HCT116 (cell line): ENCODE data around the gene BNIP5. TPM values are rescaled to one million over a fixed set of nuclear protein-coding genes. Genes with fewer than 3 reads are reported as not detected.

Source experiments
- ATAC-seq: fragments of 200-7000 bp; cut with Tn5 transposase; 2 replicates; pipeline ENCODE4 v1.9.1; 2020; ENCODE audit warnings: mild to moderate bottlenecking, moderate library complexity
- BruUV-seq: library from RNA; stranded (reverse); fragments of 400-500 nt; replicated peaks from 2 replicates; lab custom pipeline; 2021; lab: Mats Ljungman, UMichigan
- CTCF ChIA-PET: fragments of 300-600 bp; sonication (Branson Sonifier 250); formaldehyde crosslinking; loops from one replicate; lab custom pipeline; 2021; ENCODE audit warnings: antibody characterized with exemption; lab: Charles Lee
- POLR2A ChIA-PET: fragments of 300-600, 350-600 bp; sonication (Branson Sonifier 250); formaldehyde crosslinking; loops from one replicate; lab custom pipeline; 2021; ENCODE audit warnings: antibody characterized with exemption; lab: Charles Lee
- RAD21 ChIA-PET, 2 experiments: fragments of 300-600 bp; sonication (Branson Sonifier 250); formaldehyde crosslinking; loops; one replicate each; lab custom pipeline; 2023; ENCODE audit warnings: low total read pairs in 2 of 2; ENCODE audit not compliant: uncharacterized antibody in 2 of 2, unreplicated experiment in 2 of 2, low non-redundant PET in 1 of 2; lab: Charles Lee
- DNase-seq: peaks from one replicate; pipeline ENCODE4 v3.0.0-alpha.2; 2010; ENCODE audit warnings: low read depth, low spot score
- H2AFZ ChIP-seq: fragments of 200-600 bp; shearing (Covaris generic), sonication (generic); 2 replicates; pipeline ENCODE4 v1.6.1; 2017; ENCODE audit warnings: low read depth, mixed run types, mixed read lengths, antibody characterized with exemption, low read length; ENCODE audit not compliant: poor library complexity, severe bottlenecking
- H3K27ac ChIP-seq: 2 replicates; pipeline ENCODE4 v1.5.1; 2012; ENCODE audit warnings: low read depth, low read length
- H3K27me3 ChIP-seq: fragments of 200-600 bp; sonication (generic); 2 replicates; pipeline ENCODE4 v1.6.1; 2016; ENCODE audit warnings: mixed run types, low read length, mixed read lengths; ENCODE audit not compliant: insufficient read depth
- H3K36me3 ChIP-seq, 2 experiments: fragments of 200-500 bp in 1 of 2; fragments of 200-600 bp in 1 of 2; sonication (Bioruptor generic) in 1 of 2; sonication (generic) in 1 of 2; 2 replicates each; pipeline versions ENCODE4 v1.5.1 to v1.6.1; 2014 to 2016; ENCODE audit warnings: low read length in 2 of 2, inconsistent platforms in 1 of 2, mixed read lengths in 1 of 2, mixed run types in 1 of 2; ENCODE audit not compliant: insufficient read depth in 2 of 2, control insufficient read depth in 1 of 2
- H3K4me1 ChIP-seq, 2 experiments: fragments of 200-600 bp in 1 of 2; sonication (generic) in 1 of 2; 2 replicates each; pipeline versions ENCODE4 v1.5.1 to v1.6.1; 2012 to 2017; ENCODE audit warnings: low read length in 2 of 2, inconsistent platforms in 1 of 2, mild to moderate bottlenecking in 1 of 2, mixed read lengths in 1 of 2, mixed run types in 1 of 2, moderate library complexity in 1 of 2; ENCODE audit not compliant: insufficient read depth in 2 of 2, control insufficient read depth in 1 of 2
- H3K4me2 ChIP-seq: fragments of 200-600 bp; sonication (generic); 2 replicates; pipeline ENCODE4 v1.6.1; 2017; ENCODE audit warnings: mixed run types, low read length, mixed read lengths
- H3K4me3 ChIP-seq, 2 experiments: fragments of 200-600 bp in 1 of 2; sonication (generic) in 1 of 2; replicated peaks in 1 of 2; 2 replicates each; pipeline ENCODE4 v1.5.1; 2011 to 2016; ENCODE audit warnings: low read length in 2 of 2, control low read depth in 1 of 2, low read depth in 1 of 2, mild to moderate bottlenecking in 1 of 2, mixed read lengths in 1 of 2, mixed run types in 1 of 2
- H3K79me2 ChIP-seq: fragments of 200-600 bp; sonication (generic); 2 replicates; pipeline ENCODE4 v1.6.1; 2017; ENCODE audit warnings: mild to moderate bottlenecking, mixed run types, low read length, moderate library complexity, mixed read lengths; ENCODE audit not compliant: insufficient read depth
- H3K9ac ChIP-seq: fragments of 200-600 bp; sonication (generic); 2 replicates; pipeline ENCODE4 v1.6.1; 2016; ENCODE audit warnings: low read length, mixed read lengths
- H3K9me2 ChIP-seq: fragments of 200-600 bp; sonication (generic), shearing (Covaris generic); 2 replicates; pipeline ENCODE4 v1.6.1; 2017; ENCODE audit warnings: mixed run types, mild to moderate bottlenecking, moderate library complexity; ENCODE audit not compliant: insufficient read depth
- H3K9me3 ChIP-seq, 2 experiments: fragments of 200-500 bp in 1 of 2; fragments of 200-600 bp in 1 of 2; sonication (Bioruptor generic) in 1 of 2; sonication (generic) in 1 of 2; 2 replicates each; pipeline ENCODE4 v1.6.1; 2014 to 2017; ENCODE audit warnings: low read length in 2 of 2, mixed read lengths in 2 of 2, inconsistent platforms in 1 of 2, low read depth in 1 of 2, mild to moderate bottlenecking in 1 of 2, mixed run types in 1 of 2, moderate library complexity in 1 of 2; ENCODE audit not compliant: control insufficient read depth in 1 of 2, insufficient read depth in 1 of 2
- H4K20me1 ChIP-seq: fragments of 200-600 bp; sonication (generic), shearing (Covaris generic); 2 replicates; pipeline ENCODE4 v1.6.1; 2017; ENCODE audit warnings: mixed run types, mild to moderate bottlenecking, moderate library complexity; ENCODE audit not compliant: insufficient read depth
- CBX3 ChIP-seq: IDR thresholded peaks from 2 replicates; pipeline ENCODE4 v1.6.1; 2012; ENCODE audit warnings: low read depth
- CEBPB ChIP-seq: IDR thresholded peaks from 2 replicates; pipeline ENCODE4 v1.6.1; 2012; ENCODE audit warnings: low read depth
- EGR1 ChIP-seq: IDR thresholded peaks from 2 replicates; pipeline ENCODE4 v1.6.1; 2012; ENCODE audit warnings: low read depth
- ELF1 ChIP-seq: IDR thresholded peaks from 2 replicates; pipeline ENCODE4 v1.6.1; 2012; ENCODE audit warnings: low read depth, borderline replicate concordance
- JUND ChIP-seq: IDR thresholded peaks from 2 replicates; pipeline ENCODE4 v1.6.1; 2012
- POLR2A ChIP-seq: IDR thresholded peaks from 2 replicates; pipeline ENCODE4 v1.7.0; 2011; ENCODE audit warnings: borderline replicate concordance; ENCODE audit not compliant: insufficient read depth, insufficient read length; ENCODE audit errors: extremely low read depth
- POLR2AphosphoS5 ChIP-seq: IDR thresholded peaks from 2 replicates; pipeline ENCODE4 v1.6.1; 2011; ENCODE audit warnings: mild to moderate bottlenecking, low read depth, low read length, moderate library complexity
- SIN3A ChIP-seq: IDR thresholded peaks from 2 replicates; pipeline ENCODE4 v1.6.1; 2012; ENCODE audit warnings: low read depth
- SP1 ChIP-seq: IDR thresholded peaks from 2 replicates; pipeline ENCODE4 v1.6.1; 2012; ENCODE audit warnings: low read depth
- TCF7L2 ChIP-seq: IDR thresholded peaks from 2 replicates; pipeline ENCODE4 v1.7.0; 2011; ENCODE audit warnings: borderline replicate concordance, inconsistent platforms; ENCODE audit not compliant: insufficient read depth, insufficient read length; ENCODE audit errors: extremely low read depth
- ZNF274 ChIP-seq: fragments of 200-500 bp; sonication (Bioruptor generic); IDR thresholded peaks from 2 replicates; pipeline ENCODE4 v1.6.1; 2014; ENCODE audit warnings: mild to moderate bottlenecking, low read depth, low read length, inconsistent platforms
- intact Hi-C: fragments of 100-400 bp; cut with micrococcal nuclease; formaldehyde crosslinking; loops from 2 replicates; pipeline ENCODE4 v1.10.0; 2022
- total RNA-seq: library from RNA; stranded (reverse); gene quantifications from one replicate; pipeline ENCODE4 v1.2.1, GENCODE V29; 2021; ENCODE audit not compliant: unreplicated experiment
- TF ChIP-seq, protein P1 (sequence below): IDR thresholded peaks from 2 replicates; pipeline ENCODE4 v1.6.1; 2012
- TF ChIP-seq, protein P2 (sequence below): IDR thresholded peaks from 2 replicates; pipeline ENCODE4 v1.6.1; 2012
- TF ChIP-seq, protein P3 (sequence below): IDR thresholded peaks from 2 replicates; pipeline ENCODE4 v1.6.1; 2011; ENCODE audit warnings: mild to moderate bottlenecking, low read length, moderate library complexity; ENCODE audit not compliant: insufficient replicate concordance; ENCODE audit errors: extremely low read depth

The BNIP5 gene
- total RNA-seq, 1 experiment from 2014 or later: not detected

DNA sequence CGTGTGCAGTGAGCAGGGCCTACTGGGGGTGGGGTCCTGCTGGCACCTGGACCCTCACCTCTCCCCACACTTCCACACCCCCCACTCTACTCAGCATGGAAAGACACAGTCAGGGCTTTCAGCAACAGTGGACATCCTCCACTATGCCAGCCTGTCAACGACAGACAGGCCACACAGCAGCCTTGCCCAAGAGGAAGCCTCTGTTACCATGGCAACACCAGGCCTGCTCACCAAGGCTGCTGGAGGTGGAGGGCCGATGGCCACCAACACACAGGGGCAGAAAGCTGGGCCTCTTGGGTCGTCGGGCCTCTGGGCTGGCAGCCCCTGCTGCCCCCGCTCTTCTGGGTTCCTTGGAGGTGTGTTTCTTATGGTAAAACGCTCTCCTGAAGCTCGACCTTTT is 13.6 kb downstream of the BNIP5 start:
- no peaks in the 10 kb centered on the region for H3K9me3 ChIP-seq
- no peak overlapping the region for H3K4me3 ChIP-seq
- ChIA-PET POLR2A (no interaction called here), RAD21 (no interaction called here), CTCF (no interaction called here)
- no peaks in the 10 kb centered on the region for H3K9me2 ChIP-seq
- TF ChIP-seq CBX3 (no peak), CEBPB (no peak), ELF1 (no peak), SP1 (no peak), ZNF274 (no peak), POLR2AphosphoS5 (no peak), EGR1 (no peak), POLR2A (no peak), JUND (no peak), TCF7L2 (no peak), SIN3A (no peak)
- TF ChIP-seq, protein P1, sequence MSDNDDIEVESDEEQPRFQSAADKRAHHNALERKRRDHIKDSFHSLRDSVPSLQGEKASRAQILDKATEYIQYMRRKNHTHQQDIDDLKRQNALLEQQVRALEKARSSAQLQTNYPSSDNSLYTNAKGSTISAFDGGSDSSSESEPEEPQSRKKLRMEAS: no peak
- TF ChIP-seq, protein P2, sequence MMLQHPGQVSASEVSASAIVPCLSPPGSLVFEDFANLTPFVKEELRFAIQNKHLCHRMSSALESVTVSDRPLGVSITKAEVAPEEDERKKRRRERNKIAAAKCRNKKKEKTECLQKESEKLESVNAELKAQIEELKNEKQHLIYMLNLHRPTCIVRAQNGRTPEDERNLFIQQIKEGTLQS: no peak
- TF ChIP-seq, protein P3, sequence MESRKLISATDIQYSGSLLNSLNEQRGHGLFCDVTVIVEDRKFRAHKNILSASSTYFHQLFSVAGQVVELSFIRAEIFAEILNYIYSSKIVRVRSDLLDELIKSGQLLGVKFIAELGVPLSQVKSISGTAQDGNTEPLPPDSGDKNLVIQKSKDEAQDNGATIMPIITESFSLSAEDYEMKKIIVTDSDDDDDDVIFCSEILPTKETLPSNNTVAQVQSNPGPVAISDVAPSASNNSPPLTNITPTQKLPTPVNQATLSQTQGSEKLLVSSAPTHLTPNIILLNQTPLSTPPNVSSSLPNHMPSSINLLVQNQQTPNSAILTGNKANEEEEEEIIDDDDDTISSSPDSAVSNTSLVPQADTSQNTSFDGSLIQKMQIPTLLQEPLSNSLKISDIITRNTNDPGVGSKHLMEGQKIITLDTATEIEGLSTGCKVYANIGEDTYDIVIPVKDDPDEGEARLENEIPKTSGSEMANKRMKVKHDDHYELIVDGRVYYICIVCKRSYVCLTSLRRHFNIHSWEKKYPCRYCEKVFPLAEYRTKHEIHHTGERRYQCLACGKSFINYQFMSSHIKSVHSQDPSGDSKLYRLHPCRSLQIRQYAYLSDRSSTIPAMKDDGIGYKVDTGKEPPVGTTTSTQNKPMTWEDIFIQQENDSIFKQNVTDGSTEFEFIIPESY: no peak
- intact Hi-C loops: no loop called here
- H4K20me1 ChIP-seq: no peaks in the 10 kb centered on the region
- DNase-seq: no peak
- H3K27me3 ChIP-seq: no peaks in the 10 kb centered on the region
- H2AFZ ChIP-seq: no peak overlapping the region
- H3K27ac ChIP-seq: no peak overlapping the region
- no peak overlapping the region for H3K9ac ChIP-seq
- no peak for ATAC-seq
- H3K4me1 ChIP-seq: peaks cover 13 to 15% of the 10 kb centered on the region in 2 experiments; a peak in 3 of 4 replicates
- no peaks in the 10 kb centered on the region for H3K36me3 ChIP-seq
- BruUV-seq: no TSS peak
- no peak overlapping the region for H3K4me2 ChIP-seq
- no peaks in the 10 kb centered on the region for H3K79me2 ChIP-seq
